GM12864 (cell line): ENCODE measurements around the gene SELENOP.

ENCODE experiments used
- DNase-seq: peaks from one replicate; pipeline ENCODE4 v3.0.0-alpha.2; 2011; ENCODE audit warnings: low read depth
- H3K4me3 ChIP-seq: 2 replicates; pipeline ENCODE4 v1.5.1; 2011; ENCODE audit warnings: mild to moderate bottlenecking, low read depth, low read length, control low read depth
- CTCF ChIP-seq: IDR thresholded peaks from 2 replicates; pipeline ENCODE4 v1.5.1; 2011; ENCODE audit warnings: low read depth, mild to moderate bottlenecking, moderate library complexity, low read length, control low read depth, inconsistent platforms; ENCODE audit errors: missing control alignments

SELENOP gene

GRCh38 chr5:42806004-42806700 lies 5.5 kb downstream of the SELENOP start:
- H3K4me3 ChIP-seq: no peak overlapping the region
- TF ChIP-seq CTCF: no peak
- DNase-seq: no peak

GRCh38 chr5:42804717-42805339 lies 6.9 kb downstream of the SELENOP start:
- no peak overlapping the region for H3K4me3 ChIP-seq
- DNase-seq: no peak
- TF ChIP-seq CTCF: no peak

- no peak overlapping the region for H3K4me3 ChIP-seq
- no peak for TF ChIP-seq CTCF
- DNase-seq: no peak
Measured at GRCh38 chr5:42801516-42802166, 10.1 kb downstream of the SELENOP start.

- DNase-seq: no peak
Measured at GRCh38 chr5:42800748-42801330, 10.9 kb downstream of the SELENOP start.

GRCh38 chr5:42799668-42800114 lies 12.0 kb downstream of the SELENOP start:
- no peak for TF ChIP-seq CTCF
- no peak for DNase-seq
- no peak overlapping the region for H3K4me3 ChIP-seq

More at GRCh38 chr5:42800748-42801330, 10.9 kb downstream of the SELENOP start:
- no peak overlapping the region for H3K4me3 ChIP-seq
- no peak for TF ChIP-seq CTCF

- TF ChIP-seq CTCF: no peak
- DNase-seq: no peak
- no peak overlapping the region for H3K4me3 ChIP-seq
Measured at GRCh38 chr5:42799241-42799608, 12.5 kb downstream of the SELENOP start.
